HG03521 (cell line): Measurements from ENCODE around the gene TMED4.

Experiments used
- ATAC-seq: cut with Tn5 transposase; IDR thresholded peaks from one replicate; pipeline ENCODE4 v1.9.1; 2021; ENCODE audit warnings: mild to moderate bottlenecking, moderate library complexity; ENCODE audit not compliant: unreplicated experiment

Gene TMED4

GRCh38 chr7:44581879-44582603 lies at the start of gene TMED4:
TMED4 (minus strand) TSS chr7:44582231; CDS start chr7:44582206, 25 bp downstream.
- peak; percentile 89 for ATAC-seq

- no peak for ATAC-seq
Observed at GRCh38 chr7:44631458-44632115, 49.6 kb upstream of the TMED4 start.

DNA sequence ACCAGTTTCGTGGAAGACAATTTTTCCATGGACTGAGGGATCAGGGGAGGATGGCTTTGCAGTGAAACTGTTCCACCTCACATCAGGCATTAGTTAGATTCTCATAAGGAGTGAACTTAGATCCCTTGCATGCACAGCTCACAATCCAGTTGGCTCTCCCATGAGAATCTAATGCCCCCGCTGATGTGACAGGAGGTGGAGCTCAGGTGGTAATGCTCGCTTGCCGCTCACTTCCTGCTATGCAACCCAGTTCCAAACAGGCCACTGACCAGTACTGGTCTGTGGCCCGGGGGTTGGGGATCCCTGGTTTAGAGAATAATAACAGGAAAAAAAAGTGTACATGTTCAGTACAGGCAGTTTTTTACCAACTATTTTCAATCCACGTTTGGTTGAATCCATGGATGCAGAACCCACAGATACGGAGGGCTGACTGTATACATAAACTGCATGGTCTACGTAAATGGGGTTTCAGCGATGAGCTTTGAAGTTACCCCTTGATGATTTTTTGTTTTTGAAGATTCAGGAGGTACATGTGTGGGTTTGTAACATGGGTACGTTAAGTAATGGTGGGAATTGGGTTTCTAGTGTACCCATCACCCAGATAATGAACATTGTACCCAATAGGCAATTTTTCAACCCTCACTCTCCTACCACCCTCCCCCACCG lies 48.9 kb upstream of the TMED4 start:
- ATAC-seq, result no peak

- no peak for ATAC-seq
Observed at GRCh38 chr7:44629829-44630522, 47.9 kb upstream of the TMED4 start.

- ATAC-seq, result no peak
Observed at GRCh38 chr7:44626620-44627019, 44.6 kb upstream of the TMED4 start.

DNA sequence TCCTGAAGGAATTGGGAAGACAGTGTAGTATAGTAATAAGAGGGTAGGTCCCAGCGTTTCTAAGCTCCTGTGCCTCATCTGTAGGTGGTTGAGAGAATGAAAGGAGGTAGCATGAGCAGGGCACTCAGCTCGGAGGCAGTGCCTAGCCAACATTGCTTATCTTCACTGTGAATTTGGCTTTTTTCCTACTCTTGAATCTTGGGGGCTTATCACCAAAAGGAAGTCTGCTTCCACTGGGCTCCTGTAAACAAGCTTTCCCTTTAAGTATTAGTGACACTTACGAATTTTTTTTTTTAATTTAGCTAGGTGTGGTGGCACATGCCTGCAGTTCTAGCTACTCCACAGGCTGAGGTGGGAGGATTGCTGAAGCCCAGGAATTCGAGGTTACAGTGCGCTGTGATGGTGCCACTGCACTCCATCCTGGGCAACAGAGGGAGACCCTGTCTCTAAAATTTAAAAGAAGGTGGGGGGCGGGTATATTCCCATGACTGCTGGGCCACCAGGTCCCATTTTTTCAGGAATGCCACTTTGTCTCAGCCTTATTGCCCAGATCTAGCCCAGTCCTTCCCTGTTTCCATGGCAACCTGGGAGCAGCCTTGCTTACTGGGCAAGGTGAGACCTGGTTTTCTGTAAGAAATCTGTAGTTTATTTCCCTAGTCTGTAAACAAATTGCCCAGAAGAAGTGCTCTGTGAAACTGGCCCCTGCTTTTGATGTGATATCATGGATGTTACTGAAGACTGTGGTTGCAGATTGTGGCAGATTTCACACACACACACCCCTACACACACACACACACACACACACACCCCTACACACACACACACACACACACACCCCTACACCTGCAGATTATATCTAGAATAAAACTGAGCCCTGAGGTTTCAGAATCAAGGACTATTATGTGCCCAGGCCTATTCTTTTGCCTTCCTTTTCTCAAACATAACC lies 43.8 kb upstream of the TMED4 start:
- ATAC-seq, result no peak

DNA sequence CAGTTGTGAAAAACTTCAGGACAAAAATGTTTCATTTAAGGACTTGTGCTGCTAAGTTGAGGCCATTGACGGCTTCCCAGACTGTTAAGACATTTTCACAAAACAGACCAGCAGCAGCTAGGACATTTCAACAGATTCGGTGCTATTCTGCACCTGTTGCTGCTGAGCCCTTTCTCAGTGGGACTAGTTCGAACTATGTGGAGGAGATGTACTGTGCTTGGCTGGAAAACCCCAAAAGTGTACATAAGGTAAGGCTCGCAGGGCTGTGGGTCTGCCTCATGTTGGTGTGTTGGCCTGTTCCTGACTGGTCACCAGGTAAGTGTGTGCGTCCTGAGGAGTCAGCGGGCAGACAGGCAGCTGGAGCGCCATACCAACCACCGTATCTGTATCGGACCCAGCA lies 42.3 kb upstream of the TMED4 start:
- no peak for ATAC-seq

DNA sequence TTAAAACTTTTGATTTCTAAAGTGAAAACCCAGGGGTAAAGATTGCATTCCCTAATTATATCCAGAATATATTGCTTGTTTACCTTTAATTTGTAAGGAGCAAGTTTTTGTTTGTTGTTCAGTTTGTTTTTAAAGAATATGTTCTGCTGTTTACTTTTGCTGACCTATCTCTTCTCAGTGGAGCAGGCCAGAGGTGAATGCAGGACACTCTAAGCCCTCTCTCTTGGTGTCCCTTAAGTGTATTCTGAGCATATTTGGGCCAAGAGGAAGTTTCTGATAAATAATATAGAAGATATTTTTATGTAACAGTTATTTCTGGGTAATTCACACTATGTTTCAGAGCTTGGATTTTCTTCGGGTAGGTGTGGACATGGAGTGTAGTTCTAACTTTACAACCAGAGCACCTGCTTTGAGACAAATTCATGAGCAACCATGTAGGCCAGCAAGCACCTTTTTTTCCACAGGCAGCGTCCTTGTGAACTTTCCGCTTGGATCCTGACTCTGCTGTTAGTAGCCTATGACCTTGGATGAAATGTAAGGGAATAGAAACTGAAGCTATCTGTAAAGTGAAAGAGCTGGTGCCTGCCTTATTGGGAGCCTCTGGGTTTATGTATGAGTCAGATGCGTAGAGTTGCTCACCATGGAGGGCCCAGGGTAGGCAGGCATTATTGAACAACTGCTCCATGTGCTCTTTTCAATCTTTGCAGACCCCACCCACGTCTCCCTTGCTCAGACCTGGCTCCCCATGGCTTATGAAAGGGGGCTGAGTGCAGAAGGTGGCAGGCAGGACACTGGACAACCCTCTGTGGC lies 40.5 kb upstream of the TMED4 start:
- ATAC-seq, result peak; percentile 60

DNA sequence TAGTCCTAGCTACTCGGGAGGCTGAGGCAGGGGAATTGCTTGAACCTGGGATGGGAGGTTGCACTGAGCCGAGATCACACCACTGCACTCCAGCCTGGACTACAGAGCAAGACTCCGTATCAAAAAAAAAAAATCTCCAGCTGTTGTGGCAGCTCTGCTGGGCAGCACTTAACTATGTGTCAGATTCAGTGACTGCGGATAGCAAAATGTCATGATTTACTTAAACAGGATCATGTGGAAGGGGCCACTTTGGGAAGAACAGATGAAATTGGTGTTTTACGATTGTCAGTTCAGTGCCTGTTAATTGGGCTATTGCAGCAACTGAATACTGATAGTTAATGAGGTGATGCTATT lies 39.7 kb upstream of the TMED4 start:
- ATAC-seq, result no peak

GRCh38 chr7:44621034-44621749 lies 39.2 kb upstream of the TMED4 start:
- ATAC-seq, result no peak

DNA sequence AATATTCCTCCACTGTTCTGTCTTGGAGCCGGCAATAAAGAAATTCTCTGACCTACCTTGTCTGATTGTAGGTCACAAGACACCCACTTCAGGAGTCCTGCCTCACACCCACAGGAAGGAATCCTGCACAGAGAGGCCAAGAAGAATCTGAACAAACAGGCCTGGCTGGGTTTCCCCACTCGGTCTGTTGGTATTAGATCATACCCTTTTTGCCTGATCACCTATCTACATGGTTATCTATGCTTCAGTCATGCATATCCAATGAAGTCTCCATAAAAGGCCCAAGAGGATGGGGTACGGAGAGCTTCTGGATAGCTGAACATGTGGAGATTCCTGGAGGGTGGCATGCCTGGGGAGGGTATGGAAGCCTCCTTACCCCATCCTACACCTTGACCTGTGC lies 36.7 kb upstream of the TMED4 start:
- ATAC-seq, result no peak

DNA sequence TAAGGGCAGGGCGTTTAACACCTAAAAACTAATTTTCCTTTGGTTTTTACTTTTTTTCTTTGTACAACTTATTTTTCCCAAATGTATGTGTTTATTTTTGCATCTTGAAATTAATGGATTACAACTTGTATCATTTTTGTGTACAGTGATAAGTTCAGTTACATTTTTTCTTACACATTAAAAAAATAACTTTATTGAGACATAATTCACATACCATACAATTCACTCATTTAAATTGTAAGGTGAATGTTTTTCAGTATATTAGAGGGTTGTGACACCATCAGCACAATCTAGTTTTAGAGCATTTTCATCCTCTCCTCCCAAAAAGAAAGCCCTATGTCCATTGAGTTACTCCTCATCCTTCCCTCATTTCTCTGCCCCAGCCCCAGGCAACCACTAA lies 36.0 kb upstream of the TMED4 start:
- ATAC-seq, result no peak

GRCh38 chr7:44617225-44617890 lies 35.3 kb upstream of the TMED4 start:
- no peak for ATAC-seq

DNA sequence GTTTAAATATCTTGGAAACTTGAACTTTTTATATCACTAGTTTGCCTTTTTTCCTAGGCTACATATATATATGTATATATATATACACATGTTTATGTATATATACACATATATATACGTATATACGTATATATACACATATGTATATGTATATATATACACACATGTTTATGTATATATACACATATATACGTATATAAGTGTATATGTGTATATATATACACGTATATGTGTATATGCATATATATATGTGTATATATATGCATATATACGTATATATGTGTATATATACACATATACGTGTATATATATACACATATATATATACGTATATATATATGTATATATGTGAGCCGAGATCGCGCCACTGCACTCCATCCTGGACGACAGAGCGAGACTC lies 34.5 kb upstream of the TMED4 start:
- ATAC-seq, result no peak

DNA sequence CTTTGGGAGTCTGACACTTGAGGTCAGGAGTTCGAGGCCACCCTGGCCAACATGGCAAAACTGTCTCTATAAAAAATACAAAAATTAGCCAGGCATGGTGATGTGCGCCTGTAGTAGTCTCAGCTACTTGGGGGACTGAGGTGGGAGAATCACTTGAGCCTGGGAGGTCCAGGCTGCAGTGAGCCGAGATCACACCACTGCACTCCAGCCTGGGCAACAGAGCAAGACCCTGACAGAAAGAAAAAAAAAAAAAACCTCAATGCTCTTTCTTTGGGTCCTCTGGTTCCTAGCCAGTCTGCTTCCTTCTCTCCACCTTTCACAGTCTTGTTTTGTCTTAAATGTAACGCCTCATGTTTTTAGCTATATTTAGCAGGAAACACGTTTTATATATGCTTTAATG lies 33.8 kb upstream of the TMED4 start:
- ATAC-seq, result no peak

GRCh38 chr7:44615149-44615611 lies 33.1 kb upstream of the TMED4 start:
- ATAC-seq, result no peak

- ATAC-seq, result no peak
Observed at GRCh38 chr7:44609829-44610228, 27.8 kb upstream of the TMED4 start.

GRCh38 chr7:44608916-44609648 lies 27.1 kb upstream of the TMED4 start:
- no peak for ATAC-seq
